Suprapubic skin (tissue), 4 donors: ENCODE data around the gene TEX9. TPM values are rescaled to one million over a fixed set of nuclear protein-coding genes. Genes with fewer than 3 reads are reported as not detected.

ENCODE experiments used
- DNase-seq, 2 donors: peaks; one replicate each; pipeline ENCODE4 v3.0.0-alpha.2; 2019; ENCODE audit warnings: low spot score in 2 of 2
- H3K27ac ChIP-seq: fragments of 200-600 bp; sonication (generic); one replicate; pipeline ENCODE4 v1.5.1; 2019
- H3K27me3 ChIP-seq: fragments of 200-600 bp; sonication (generic); one replicate; pipeline ENCODE4 v1.5.1; 2019
- H3K36me3 ChIP-seq: fragments of 200-600 bp; sonication (generic); one replicate; pipeline ENCODE4 v1.5.1; 2019
- H3K4me1 ChIP-seq: fragments of 200-600 bp; sonication (generic); one replicate; pipeline ENCODE4 v1.5.1; 2019
- H3K4me3 ChIP-seq: fragments of 200-600 bp; sonication (generic); one replicate; pipeline ENCODE4 v1.5.1; 2019; ENCODE audit warnings: mild to moderate bottlenecking
- H3K9me3 ChIP-seq: fragments of 200-600 bp; sonication (generic); one replicate; pipeline ENCODE4 v1.5.1; 2019
- EP300 ChIP-seq: sonication (generic); formaldehyde crosslinking; IDR thresholded peaks from one replicate; pipeline ENCODE4 v1.6.1; 2017; ENCODE audit warnings: antibody characterized with exemption
- POLR2A ChIP-seq, 2 donors: fragments of 450-650 bp; IDR thresholded peaks; one replicate each; pipeline ENCODE4 v1.6.1; 2017; ENCODE audit warnings: antibody characterized with exemption in 2 of 2, mild to moderate bottlenecking in 2 of 2, moderate library complexity in 2 of 2
- POLR2AphosphoS5 ChIP-seq, 3 donors: sonication (generic); formaldehyde crosslinking; IDR thresholded peaks; one replicate each; pipeline ENCODE4 v1.6.1; 2017; ENCODE audit warnings: antibody characterized with exemption in 3 of 3
- WGBS: methylation state at CpG from one replicate; pipeline ENCODE4 v1.1.5; 2018; 5-methylcytosine and 5-hydroxymethylcytosine counted together
- total RNA-seq, 4 donors: library from RNA; depleted of rRNA; stranded (reverse); fragments of >200 nt; gene quantifications; one replicate each; pipeline ENCODE4 v1.1.0, GENCODE V29; 2016
- TF ChIP-seq, protein P1 (sequence below), 2 donors: fragments of 200-600 bp in 1 of 2; fragments of 450-650 bp in 1 of 2; sonication (generic) in 1 of 2; IDR thresholded peaks; one replicate each; pipeline ENCODE4 v1.5.1; 2016 to 2019; ENCODE audit warnings: antibody characterized with exemption in 2 of 2, mild to moderate bottlenecking in 1 of 2, moderate library complexity in 1 of 2

Gene TEX9
- total RNA-seq, 4 donors from 2014 or later = 6.5 to 16.6 (median 8.9) TPM

DNA sequence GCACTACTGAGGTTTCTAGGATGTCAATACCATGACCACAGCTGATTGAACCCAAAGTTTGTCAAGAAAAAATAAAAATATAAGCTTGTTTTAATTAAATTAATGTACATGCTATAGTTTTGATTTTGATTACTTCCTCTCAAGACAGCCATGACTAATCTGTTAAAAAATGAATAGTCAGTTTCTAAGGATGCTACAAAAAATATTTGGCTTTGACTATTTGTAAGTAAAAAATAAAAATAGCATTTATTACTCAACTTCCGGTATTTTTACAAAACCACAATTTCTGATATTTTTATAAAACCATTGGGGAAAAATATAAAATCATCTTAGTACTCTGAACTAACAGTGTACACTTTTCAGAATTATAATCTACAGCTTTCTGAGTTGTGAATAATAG, 12.1 kb upstream of the TEX9 start:
- peaks cover 4% of the 10 kb centered on the region for H3K4me1 ChIP-seq
- no peaks in the 10 kb centered on the region for H3K27me3 ChIP-seq
- TF ChIP-seq POLR2AphosphoS5 (IDR thresholded peaks at IDR 0.05) (no peak), POLR2A (IDR thresholded peaks at IDR 0.05) (no peak), EP300 (no peak)
- TF ChIP-seq, protein P1, sequence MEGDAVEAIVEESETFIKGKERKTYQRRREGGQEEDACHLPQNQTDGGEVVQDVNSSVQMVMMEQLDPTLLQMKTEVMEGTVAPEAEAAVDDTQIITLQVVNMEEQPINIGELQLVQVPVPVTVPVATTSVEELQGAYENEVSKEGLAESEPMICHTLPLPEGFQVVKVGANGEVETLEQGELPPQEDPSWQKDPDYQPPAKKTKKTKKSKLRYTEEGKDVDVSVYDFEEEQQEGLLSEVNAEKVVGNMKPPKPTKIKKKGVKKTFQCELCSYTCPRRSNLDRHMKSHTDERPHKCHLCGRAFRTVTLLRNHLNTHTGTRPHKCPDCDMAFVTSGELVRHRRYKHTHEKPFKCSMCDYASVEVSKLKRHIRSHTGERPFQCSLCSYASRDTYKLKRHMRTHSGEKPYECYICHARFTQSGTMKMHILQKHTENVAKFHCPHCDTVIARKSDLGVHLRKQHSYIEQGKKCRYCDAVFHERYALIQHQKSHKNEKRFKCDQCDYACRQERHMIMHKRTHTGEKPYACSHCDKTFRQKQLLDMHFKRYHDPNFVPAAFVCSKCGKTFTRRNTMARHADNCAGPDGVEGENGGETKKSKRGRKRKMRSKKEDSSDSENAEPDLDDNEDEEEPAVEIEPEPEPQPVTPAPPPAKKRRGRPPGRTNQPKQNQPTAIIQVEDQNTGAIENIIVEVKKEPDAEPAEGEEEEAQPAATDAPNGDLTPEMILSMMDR (IDR thresholded peaks at IDR 0.05) = no peak
- no peak for DNase-seq
- no peaks in the 10 kb centered on the region for H3K36me3 ChIP-seq
- no peaks in the 10 kb centered on the region for H3K9me3 ChIP-seq
- 52% methylated on average over 1 of the region's 1 CpG for WGBS
- H3K4me3 ChIP-seq = no peak overlapping the region
- H3K27ac ChIP-seq = no peak overlapping the region

DNA sequence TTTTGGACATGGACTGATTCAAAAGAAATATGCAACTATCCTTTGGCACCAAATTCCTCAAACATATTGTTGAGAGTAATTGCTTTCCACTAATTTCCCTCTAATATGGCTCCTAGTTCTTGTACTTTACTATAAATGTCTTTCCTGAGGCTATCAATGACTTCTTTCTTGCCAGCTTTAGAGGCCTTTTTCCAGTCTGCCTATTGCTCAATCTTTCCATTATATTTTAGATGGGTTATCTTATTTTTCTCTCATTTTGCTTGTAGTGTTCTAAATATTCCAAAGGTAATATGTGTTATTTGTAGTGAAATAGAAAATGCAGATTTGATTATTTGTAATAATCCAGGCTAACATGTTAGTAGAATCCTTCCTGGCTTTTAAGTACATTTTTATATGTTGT, 11.5 kb upstream of the TEX9 start:
- Histone ChIP-seq H3K27ac (no peak overlapping the region), H3K9me3 (no peaks in the 10 kb centered on the region), H3K4me3 (no peak overlapping the region), H3K4me1 (peaks cover 4% of the 10 kb centered on the region), H3K36me3 (no peaks in the 10 kb centered on the region), H3K27me3 (no peaks in the 10 kb centered on the region)
- no peak for TF ChIP-seq POLR2AphosphoS5 (IDR thresholded peaks at IDR 0.05)
- no peak for TF ChIP-seq POLR2A (IDR thresholded peaks at IDR 0.05)
- TF ChIP-seq EP300 = no peak
- TF ChIP-seq, protein P1 (IDR thresholded peaks at IDR 0.05) = no peak
- DNase-seq = no peak

DNA sequence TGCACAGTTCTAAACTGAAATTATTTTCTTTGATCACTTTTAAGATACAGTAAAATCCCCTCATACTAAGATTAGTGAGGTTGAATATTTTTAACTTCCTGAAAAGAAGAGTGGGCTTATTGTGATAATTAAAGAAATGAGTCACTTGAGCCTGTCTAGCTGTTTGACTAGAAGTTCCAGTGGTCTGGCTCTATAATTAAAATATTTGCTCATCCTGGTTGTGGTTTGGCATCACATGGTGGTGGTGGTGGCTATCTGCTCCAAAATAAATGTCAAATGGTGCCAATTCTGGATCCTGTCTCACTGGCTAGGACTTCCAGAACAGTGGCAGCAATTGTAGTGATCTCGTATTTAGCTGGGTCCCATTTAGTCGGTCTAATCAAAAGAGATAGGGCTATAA, 8.6 kb upstream of the TEX9 start:
- no peak for TF ChIP-seq EP300
- TF ChIP-seq POLR2A (IDR thresholded peaks at IDR 0.05) = no peak
- TF ChIP-seq POLR2AphosphoS5 (IDR thresholded peaks at IDR 0.05) = no peak
- TF ChIP-seq, protein P1 (IDR thresholded peaks at IDR 0.05) = no peak
- Histone ChIP-seq H3K27ac (no peak overlapping the region), H3K9me3 (no peaks in the 10 kb centered on the region), H3K4me3 (no peak overlapping the region), H3K4me1 (peaks cover 4% of the 10 kb centered on the region), H3K27me3 (no peaks in the 10 kb centered on the region), H3K36me3 (no peaks in the 10 kb centered on the region)
- DNase-seq = no peak
- 72% methylated on average over 2 of the region's 2 CpGs for WGBS

DNA sequence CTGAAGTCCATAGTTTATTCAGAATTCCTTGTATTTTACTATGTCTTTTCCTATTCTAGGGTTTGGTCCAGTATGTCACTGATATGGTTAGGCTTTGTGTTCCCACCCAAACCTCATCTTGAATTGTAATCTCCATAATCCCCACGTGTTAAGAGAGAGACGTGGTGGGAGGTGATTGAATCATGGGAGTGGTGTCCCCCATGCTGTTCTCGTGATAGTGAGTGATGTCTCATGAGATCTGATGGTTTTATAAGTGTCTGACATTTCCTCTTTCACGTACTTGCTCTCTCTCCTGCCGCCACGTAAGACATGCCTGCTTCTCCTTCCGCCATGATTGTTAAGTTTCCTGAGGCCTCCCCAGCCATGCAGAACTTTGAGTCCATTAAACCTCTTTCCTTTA, 6.6 kb upstream of the TEX9 start:
- no peak for DNase-seq
- WGBS = 88% methylated on average over 7 of the region's 7 CpGs
- H3K4me3 ChIP-seq = no peak overlapping the region
- no peaks in the 10 kb centered on the region for H3K27me3 ChIP-seq
- peaks cover 3% of the 10 kb centered on the region for H3K4me1 ChIP-seq
- no peaks in the 10 kb centered on the region for H3K9me3 ChIP-seq
- no peaks in the 10 kb centered on the region for H3K36me3 ChIP-seq
- no peak overlapping the region for H3K27ac ChIP-seq
- TF ChIP-seq, protein P1 (IDR thresholded peaks at IDR 0.05) = no peak
- TF ChIP-seq POLR2A (IDR thresholded peaks at IDR 0.05) (no peak), EP300 (no peak), POLR2AphosphoS5 (IDR thresholded peaks at IDR 0.05) (no peak)

DNA sequence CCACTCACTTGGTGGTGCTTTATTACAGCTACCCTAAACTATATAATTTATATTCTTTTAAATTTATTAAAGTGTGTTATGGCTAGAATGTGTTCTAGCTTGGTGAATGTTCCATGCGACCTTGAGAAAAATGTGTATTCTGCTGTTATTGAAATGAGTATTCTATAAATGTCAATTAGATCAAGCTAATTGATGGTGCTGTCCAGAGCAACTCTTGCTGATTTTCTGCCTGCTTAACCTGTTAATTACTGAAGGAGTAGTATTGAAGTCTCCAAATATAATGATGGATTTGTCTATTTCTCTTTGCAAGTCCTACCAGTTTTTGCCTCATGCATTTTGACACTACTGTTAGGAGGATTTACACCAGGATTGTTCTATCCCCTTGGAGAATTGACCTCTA, 3.2 kb upstream of the TEX9 start:
- no peak overlapping the region for H3K27ac ChIP-seq
- TF ChIP-seq, protein P1 (IDR thresholded peaks at IDR 0.05) = no peak
- TF ChIP-seq POLR2A (IDR thresholded peaks at IDR 0.05) (no peak), EP300 (no peak), POLR2AphosphoS5 (IDR thresholded peaks at IDR 0.05) (no peak)
- no peaks in the 10 kb centered on the region for H3K27me3 ChIP-seq
- DNase-seq = no peak
- no peaks in the 10 kb centered on the region for H3K9me3 ChIP-seq
- WGBS = 95% methylated on average over 1 of the region's 1 CpG
- no peaks in the 10 kb centered on the region for H3K36me3 ChIP-seq
- no peak overlapping the region for H3K4me3 ChIP-seq
- H3K4me1 ChIP-seq = peaks cover 16% of the 10 kb centered on the region
